SK-N-SH (cell line): ENCODE results near the gene SAMD1. TPM values are rescaled to one million over a fixed set of nuclear protein-coding genes. Genes with fewer than 3 reads are reported as not detected.

ENCODE experiments used
- CTCF ChIA-PET: fragments of 300-600, 350-600 bp; formaldehyde crosslinking; extraction: SDS; loops from one replicate; lab custom pipeline; 2021; lab: Yijun Ruan, JAX
- POLR2A ChIA-PET: fragments of 350-600 bp; sonication (Branson Sonifier 250); formaldehyde crosslinking; extraction: SDS; loops from one replicate; lab custom pipeline; 2020; ENCODE audit warnings: antibody characterized with exemption, inconsistent platforms; lab: Yijun Ruan, JAX
- DNase-seq: peaks from one replicate; pipeline ENCODE4 v3.0.0; 2012
- H2AFZ ChIP-seq: fragments of 200-600 bp; sonication (generic); 2 replicates; pipeline ENCODE4 v1.8.1; 2016; ENCODE audit warnings: antibody characterized with exemption, mild to moderate bottlenecking, low read depth
- H3F3A ChIP-seq: fragments of 200-600 bp; sonication (generic); replicated peaks from 2 replicates; pipeline ENCODE3; 2016; ENCODE audit warnings: antibody characterized with exemption, mild to moderate bottlenecking; ENCODE audit not compliant: insufficient read depth
- H3K27ac ChIP-seq, 2 experiments: fragments of 200-500 bp in 1 of 2; fragments of 200-600 bp in 1 of 2; sonication (Bioruptor generic) in 1 of 2; sonication (generic), shearing (Covaris generic) in 1 of 2; 2 replicates each; pipeline versions ENCODE4 v1.5.1 to v1.6.1; 2014 to 2016; ENCODE audit warnings: low read depth in 2 of 2, inconsistent platforms in 1 of 2, low read length in 1 of 2, mild to moderate bottlenecking in 1 of 2, mixed read lengths in 1 of 2
- H3K27me3 ChIP-seq: fragments of 200-600 bp; sonication (generic), shearing (Covaris generic); 2 replicates; pipeline ENCODE4 v1.6.1; 2016; ENCODE audit warnings: mixed run types; ENCODE audit not compliant: insufficient read depth
- H3K36me3 ChIP-seq, 2 experiments: fragments of 200-500 bp in 1 of 2; fragments of 200-600 bp in 1 of 2; sonication (Bioruptor generic) in 1 of 2; sonication (generic) in 1 of 2; replicated peaks in 1 of 2; 2 replicates each; pipeline versions ENCODE3 to v1.5.1; 2014 to 2016; ENCODE audit warnings: low read length in 1 of 2, mild to moderate bottlenecking in 1 of 2; ENCODE audit not compliant: insufficient read depth in 2 of 2, control insufficient read depth in 1 of 2
- H3K4me1 ChIP-seq, 2 experiments: fragments of 200-500 bp in 1 of 2; fragments of 200-600 bp in 1 of 2; sonication (Bioruptor generic) in 1 of 2; sonication (generic), shearing (Covaris generic) in 1 of 2; 2 replicates each; pipeline versions ENCODE4 v1.5.1 to v1.6.1; 2014 to 2016; ENCODE audit warnings: low read depth in 1 of 2, low read length in 1 of 2, mixed run types in 1 of 2; ENCODE audit not compliant: insufficient read depth in 2 of 2, control insufficient read depth in 1 of 2
- H3K4me2 ChIP-seq: fragments of 200-600 bp; sonication (generic), shearing (Covaris generic); 2 replicates; pipeline ENCODE4 v1.6.1; 2017; ENCODE audit warnings: mixed run types
- H3K4me3 ChIP-seq, 2 experiments: fragments of 200-500 bp in 1 of 2; fragments of 200-600 bp in 1 of 2; sonication (Bioruptor generic) in 1 of 2; sonication (generic), shearing (Covaris generic) in 1 of 2; 2 replicates each; pipeline versions ENCODE4 v1.5.1 to v1.8.1; 2014 to 2016; ENCODE audit warnings: low read depth in 2 of 2, inconsistent platforms in 1 of 2, low read length in 1 of 2, mild to moderate bottlenecking in 1 of 2, mixed read lengths in 1 of 2, moderate library complexity in 1 of 2
- H3K79me2 ChIP-seq: fragments of 200-600 bp; sonication (generic); 2 replicates; pipeline ENCODE4 v1.8.1; 2017; ENCODE audit warnings: mild to moderate bottlenecking; ENCODE audit not compliant: insufficient read depth
- H3K9ac ChIP-seq: fragments of 200-600 bp; sonication (generic); 2 replicates; pipeline ENCODE4 v1.6.1; 2017; ENCODE audit warnings: mixed run types
- H3K9me2 ChIP-seq: fragments of 200-600 bp; sonication (generic); 2 replicates; pipeline ENCODE4 v1.6.1; 2017; ENCODE audit warnings: mixed run types
- H3K9me3 ChIP-seq: fragments of 200-600 bp; sonication (generic); 2 replicates; pipeline ENCODE4 v1.6.1; 2017; ENCODE audit warnings: mixed run types, mild to moderate bottlenecking, moderate library complexity
- H4K20me1 ChIP-seq: fragments of 200-600 bp; sonication (generic); 2 replicates; pipeline ENCODE4 v1.6.1; 2017; ENCODE audit warnings: mild to moderate bottlenecking, mixed run types; ENCODE audit not compliant: insufficient read depth
- CHD2 ChIP-seq: fragments of 150-350 bp; IDR thresholded peaks from 2 replicates; pipeline ENCODE4 v1.6.1; 2018; ENCODE audit warnings: low read length; ENCODE audit not compliant: partially characterized antibody
- CTCF ChIP-seq: fragments of 200-600 bp; sonication (generic); IDR thresholded peaks from 2 replicates; pipeline ENCODE4 v1.6.1; 2017; ENCODE audit warnings: antibody characterized with exemption, mild to moderate bottlenecking, moderate library complexity
- MXI1 ChIP-seq: IDR thresholded peaks from 2 replicates; pipeline ENCODE4 v1.6.1; 2012; ENCODE audit warnings: mild to moderate bottlenecking, low read depth, low read length, improper control_type of control experiment
- NRF1 ChIP-seq: IDR thresholded peaks from 2 replicates; pipeline ENCODE4 v1.6.1; 2012; ENCODE audit warnings: low read depth, mild to moderate bottlenecking, low read length
- PBX3 ChIP-seq: IDR thresholded peaks from 2 replicates; pipeline ENCODE4; 2012
- RAD21 ChIP-seq: IDR thresholded peaks from 2 replicates; pipeline ENCODE4 v1.6.1; 2012; ENCODE audit warnings: mild to moderate bottlenecking, low read length
- RCOR1 ChIP-seq: fragments of 150-350 bp; IDR thresholded peaks from 2 replicates; pipeline ENCODE4 v1.6.1; 2017; ENCODE audit warnings: antibody characterized with exemption, low read length
- RXRA ChIP-seq: IDR thresholded peaks from 2 replicates; pipeline ENCODE4 v1.4.0; 2012; ENCODE audit warnings: low read depth, mild to moderate bottlenecking, borderline replicate concordance
- USF2 ChIP-seq: fragments of 150-350 bp; IDR thresholded peaks from 2 replicates; pipeline ENCODE4 v1.6.1; 2017; ENCODE audit warnings: antibody characterized with exemption, low read length, low read depth, borderline replicate concordance
- WGBS: methylation state at CpG from one replicate; pipeline ENCODE4 v1.1.6; 2017; ENCODE audit warnings: low lambda C conversion rate; 5-methylcytosine and 5-hydroxymethylcytosine counted together
- polyA plus RNA-seq, 3 experiments: library from polyadenylated mRNA; depleted of rRNA; stranded (reverse); fragments of >200 nt; gene quantifications; 2 replicates each; pipeline ENCODE4 v1.2.3, GENCODE V29; 2012

Gene SAMD1
- polyA plus RNA-seq, 1 of the 3 experiments (the other 2 are of a cell fraction), result 19.0 TPM

- DNase-seq, result peak; percentile 46
- Histone ChIP-seq H3K4me2 (peak overlapping the region; percentile 55; the same call in 1 of the 2 replicates), H3K36me3 (no peaks in the 10 kb centered on the region), H3K4me1 (peaks cover 6 to 10% of the 10 kb centered on the region in 2 experiments; a peak in 2 of 4 replicates), H3K79me2 (no peaks in the 10 kb centered on the region), H3K4me3 (peak overlapping the region in 1 of 2 experiments; percentile 46; a peak in 3 of 4 replicates), H2AFZ (no peak overlapping the region), H3F3A (peaks cover 11% of the 10 kb centered on the region), H3K27ac (no peak overlapping the region), H3K9me2 (no peaks in the 10 kb centered on the region), H3K27me3 (no peaks in the 10 kb centered on the region), H4K20me1 (no peaks in the 10 kb centered on the region), H3K9me3 (no peaks in the 10 kb centered on the region), H3K9ac (no peak overlapping the region; the same call in 1 of the 2 replicates)
- WGBS, result 46% methylated on average over 14 of the region's 19 CpGs
- ChIA-PET CTCF (interaction anchor here (0.6 to 8.1 kb wide), 11 partner anchors 8 to 177 kb away, joined by 3 to 146 read pairs (median 9); partner anchors contain the start of genes IL27RA, MISP3 and PODNL1), POLR2A (interaction anchor here (0.6 to 2.0 kb wide), 5 partner anchors 9 to 118 kb away, joined by 3 to 6 read pairs (median 4); partner anchors contain the start of genes DCAF15 and PODNL1)
- TF ChIP-seq RAD21, result no peak
- no peak for TF ChIP-seq CTCF
- TF ChIP-seq PBX3, result no peak
These were observed 33.7 kb downstream of the SAMD1 start for GRCh38 chr19:14056741-14057356.

- Histone ChIP-seq H3K79me2 (no peaks in the 10 kb centered on the region), H3F3A (peaks cover 11% of the 10 kb centered on the region), H3K4me2 (no peak overlapping the region)
- POLR2A ChIA-PET, result interaction anchor here (0.5 to 2.0 kb wide), 3 partner anchors 63 to 109 kb away, joined by 4 to 6 read pairs (median 5); partner anchors contain the start of gene DCAF15
- no peak for TF ChIP-seq MXI1
- no peak for TF ChIP-seq CHD2
- TF ChIP-seq NRF1, result no peak
- no peak for TF ChIP-seq RXRA
- TF ChIP-seq USF2, result no peak
- no peak for TF ChIP-seq RCOR1
- TF ChIP-seq, all 33 proteins: peak for 0
- WGBS, result over 99% methylated on average over 7 of the region's 10 CpGs
- Histone ChIP-seq H3K9me3 (no peaks in the 10 kb centered on the region), H4K20me1 (no peaks in the 10 kb centered on the region), H3K9ac (no peak overlapping the region), H3K4me3 (no peak overlapping the region), H3K36me3 (no peaks in the 10 kb centered on the region), H3K4me1 (peaks cover 6 to 10% of the 10 kb centered on the region in 2 experiments; a peak in 2 of 4 replicates), H2AFZ (no peak overlapping the region), H3K9me2 (no peaks in the 10 kb centered on the region), H3K27ac (no peak overlapping the region), H3K27me3 (no peaks in the 10 kb centered on the region)
- no peak for DNase-seq
- CTCF ChIA-PET, result interaction anchor here (1.3 to 8.1 kb wide), 6 partner anchors 13 to 177 kb away, joined by 8 to 146 read pairs (median 10); partner anchors contain the start of genes IL27RA and MISP3
These were observed 34.4 kb downstream of the SAMD1 start for GRCh38 chr19:14056069-14056666.
